NCI-H2081 treated with DMSO at 0.1 percent for 48 hours (cell line): ENCODE results near the gene MAN2A2.
"Not testable (repeated sequence)": the region's sequence is repeated elsewhere in the genome, so short reads cannot be mapped to it uniquely, and the experiment has no call there.

ENCODE experiments used
- DNase-seq: peaks from one replicate; lab custom pipeline; 2025; lab: John Stamatoyannopoulos, UW

MAN2A2 gene

DNA sequence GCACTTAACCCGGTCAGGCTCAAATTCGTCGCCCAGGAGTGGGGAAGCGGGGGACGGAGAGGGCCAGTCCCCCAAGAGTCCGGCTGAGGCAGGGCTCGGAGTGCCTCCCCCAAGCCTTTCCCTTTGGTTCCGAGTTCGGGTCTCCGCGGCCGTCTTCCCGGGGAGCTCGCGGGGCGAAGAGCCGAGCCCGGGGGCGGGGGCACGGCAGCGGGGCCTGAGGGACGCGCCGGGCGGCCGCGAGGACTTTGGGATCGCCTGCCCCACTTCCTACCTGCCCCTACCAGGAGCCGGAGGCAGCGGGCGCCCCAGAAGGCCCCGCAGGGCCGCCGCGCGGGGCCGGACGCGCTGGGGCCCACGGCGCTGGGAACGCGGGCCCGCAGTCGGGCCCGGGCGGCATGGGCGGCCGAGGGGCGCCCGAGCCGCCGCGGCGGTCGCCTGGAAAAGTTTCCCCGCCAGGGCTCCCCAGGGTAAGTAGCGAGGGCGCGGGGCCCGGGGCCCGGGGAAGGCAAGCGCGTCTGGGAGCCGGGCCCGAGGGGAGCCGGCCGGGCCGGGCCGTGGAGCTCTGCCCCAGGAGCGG lies 31.9 kb upstream of the MAN2A2 start:
- DNase-seq: no peak

- DNase-seq: no peak
Observed at GRCh38 chr15:90871716-90872485, 31.2 kb upstream of the MAN2A2 start.

- DNase-seq: no peak
Observed at GRCh38 chr15:90872486-90873184, 30.5 kb upstream of the MAN2A2 start.

- DNase-seq: no peak
Observed at GRCh38 chr15:90873488-90873997, 29.6 kb upstream of the MAN2A2 start.

DNA sequence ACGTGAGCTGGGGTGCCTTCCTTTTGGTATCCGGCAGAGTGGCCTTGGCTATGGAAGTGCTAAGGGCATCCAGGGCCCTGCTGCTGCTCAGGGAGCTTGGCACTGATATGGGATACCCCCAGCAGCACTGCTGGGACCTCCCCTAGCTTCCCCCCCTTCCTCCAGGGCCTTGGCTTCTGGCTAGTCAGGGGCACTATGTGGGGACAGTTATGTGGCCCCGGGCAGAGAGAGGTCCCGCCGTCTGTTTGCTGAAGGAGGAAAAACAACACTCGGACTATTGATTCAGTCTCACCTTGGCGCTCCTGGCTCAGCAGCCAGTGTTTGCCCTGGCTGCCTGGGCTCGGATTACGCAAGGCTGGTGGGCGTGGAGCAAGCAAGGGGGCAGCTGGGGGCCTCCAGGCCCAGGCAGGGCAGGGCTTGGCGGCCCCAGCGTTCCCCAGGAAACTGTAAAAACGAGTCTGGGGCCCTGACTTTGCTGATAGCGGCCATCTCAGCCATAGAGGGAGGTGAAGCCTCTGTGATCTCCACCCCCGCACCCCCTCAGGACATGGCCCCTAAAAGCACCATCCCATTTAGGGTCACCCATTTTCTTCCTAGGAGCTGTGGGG lies 29.0 kb upstream of the MAN2A2 start:
- DNase-seq: no peak

GRCh38 chr15:90874986-90875385 lies 28.1 kb upstream of the MAN2A2 start:
- not testable (repeated sequence) for DNase-seq

- no peak for DNase-seq
Observed at GRCh38 chr15:90875549-90875981, 27.5 kb upstream of the MAN2A2 start.

DNA sequence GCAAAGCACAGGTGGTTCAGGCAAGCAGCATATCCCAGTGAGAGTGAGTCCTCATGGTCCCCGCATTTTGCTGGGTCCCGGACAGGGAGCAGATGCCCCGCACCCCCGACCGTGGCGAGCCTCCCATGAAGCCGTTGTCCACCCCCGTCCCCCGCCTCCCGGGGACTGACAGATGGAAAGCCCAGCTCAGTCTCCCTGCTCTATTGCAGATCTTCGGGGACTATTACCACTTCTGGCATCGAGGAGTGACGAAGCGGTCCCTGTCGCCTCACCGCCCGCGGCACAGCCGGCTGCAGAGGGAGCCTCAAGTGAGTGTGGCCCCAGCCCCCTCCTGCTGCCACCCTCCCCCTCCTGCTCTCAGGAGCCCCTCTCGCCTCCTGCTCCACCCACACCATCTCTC lies 27.1 kb upstream of the MAN2A2 start:
- DNase-seq: no peak

GRCh38 chr15:90876512-90877170 lies 26.5 kb upstream of the MAN2A2 start:
- DNase-seq: no peak

DNA sequence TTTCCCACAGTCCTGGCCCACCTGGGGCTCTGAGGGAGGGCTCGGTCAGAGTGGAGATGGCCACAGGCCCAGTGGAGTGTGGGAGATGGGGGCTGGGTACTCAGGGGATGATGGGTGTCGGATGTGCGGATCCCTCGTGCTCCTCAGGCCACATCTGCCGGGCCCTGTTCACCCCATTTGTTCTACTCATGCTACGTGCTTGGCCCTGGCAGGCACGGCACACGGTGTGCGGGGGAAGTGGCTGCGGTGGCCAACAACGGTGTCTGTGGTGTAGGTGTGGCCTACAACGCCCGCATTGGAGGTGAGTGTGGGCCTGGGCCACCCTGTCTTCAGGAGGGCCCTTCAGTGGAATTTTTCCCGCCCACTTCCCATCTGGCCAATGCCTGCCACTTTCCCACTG lies 25.8 kb upstream of the MAN2A2 start:
- no peak for DNase-seq

DNA sequence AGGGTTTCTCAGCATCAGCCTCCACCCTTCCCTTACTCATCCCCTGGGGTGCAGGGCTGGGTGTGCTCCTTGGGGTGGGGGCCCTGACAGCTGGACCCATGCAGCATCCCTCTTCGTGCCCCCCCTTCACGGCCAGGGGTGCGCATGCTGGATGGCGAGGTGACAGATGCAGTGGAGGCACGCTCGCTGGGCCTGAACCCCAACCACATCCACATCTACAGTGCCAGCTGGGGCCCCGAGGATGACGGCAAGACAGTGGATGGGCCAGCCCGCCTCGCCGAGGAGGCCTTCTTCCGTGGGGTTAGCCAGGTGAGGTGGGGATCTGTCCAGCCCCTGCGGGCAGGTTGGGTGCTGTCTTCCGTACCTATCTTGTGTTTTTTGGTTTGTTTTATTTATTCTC lies 25.1 kb upstream of the MAN2A2 start:
- no peak for DNase-seq

DNA sequence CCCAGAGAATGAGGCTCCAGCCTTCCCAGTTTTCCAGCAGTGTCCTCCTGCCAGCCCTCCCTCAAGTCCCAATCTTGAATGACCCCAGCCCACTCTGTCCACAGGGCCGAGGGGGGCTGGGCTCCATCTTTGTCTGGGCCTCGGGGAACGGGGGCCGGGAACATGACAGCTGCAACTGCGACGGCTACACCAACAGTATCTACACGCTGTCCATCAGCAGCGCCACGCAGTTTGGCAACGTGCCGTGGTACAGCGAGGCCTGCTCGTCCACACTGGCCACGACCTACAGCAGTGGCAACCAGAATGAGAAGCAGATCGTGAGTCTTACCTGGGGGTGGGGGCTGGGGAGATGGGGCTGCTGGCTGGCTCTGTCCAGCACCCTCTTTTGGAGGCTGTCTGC lies 24.4 kb upstream of the MAN2A2 start:
- DNase-seq: no peak

GRCh38 chr15:90879730-90880366 lies 23.3 kb upstream of the MAN2A2 start:
- DNase-seq: no peak

DNA sequence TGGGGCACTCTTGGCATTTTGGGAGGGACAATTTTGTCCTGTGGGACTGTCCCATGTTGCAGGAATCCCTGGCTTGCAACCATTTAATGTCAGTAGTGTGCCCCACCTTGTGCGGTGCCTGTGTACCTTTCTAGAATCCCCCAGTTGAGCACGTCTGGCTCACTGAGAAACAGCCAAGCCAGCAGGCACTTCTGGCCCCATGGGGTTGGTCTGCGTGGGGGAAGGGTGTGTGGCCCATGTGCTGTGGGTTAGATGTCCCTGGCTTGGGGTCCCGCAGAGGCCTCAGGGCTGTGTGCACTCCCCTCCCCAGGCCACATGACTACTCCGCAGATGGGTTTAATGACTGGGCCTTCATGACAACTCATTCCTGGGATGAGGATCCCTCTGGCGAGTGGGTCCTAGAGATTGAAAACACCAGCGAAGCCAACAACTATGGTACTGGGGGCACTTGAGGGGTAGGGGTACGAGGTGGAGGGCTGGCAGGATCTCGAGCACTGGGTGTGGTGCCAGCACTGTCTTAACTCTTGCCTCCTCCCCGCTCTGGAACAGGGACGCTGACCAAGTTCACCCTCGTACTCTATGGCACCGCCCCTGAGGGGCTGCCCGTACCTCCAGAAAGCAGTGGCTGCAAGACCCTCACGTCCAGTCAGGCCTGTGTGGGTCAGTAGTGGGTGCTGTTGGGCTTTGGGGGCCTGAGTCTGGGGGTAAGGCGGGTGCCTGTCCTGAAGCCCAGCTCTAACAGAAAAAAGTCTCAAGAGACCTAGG lies 22.5 kb upstream of the MAN2A2 start:
- no peak for DNase-seq

DNA sequence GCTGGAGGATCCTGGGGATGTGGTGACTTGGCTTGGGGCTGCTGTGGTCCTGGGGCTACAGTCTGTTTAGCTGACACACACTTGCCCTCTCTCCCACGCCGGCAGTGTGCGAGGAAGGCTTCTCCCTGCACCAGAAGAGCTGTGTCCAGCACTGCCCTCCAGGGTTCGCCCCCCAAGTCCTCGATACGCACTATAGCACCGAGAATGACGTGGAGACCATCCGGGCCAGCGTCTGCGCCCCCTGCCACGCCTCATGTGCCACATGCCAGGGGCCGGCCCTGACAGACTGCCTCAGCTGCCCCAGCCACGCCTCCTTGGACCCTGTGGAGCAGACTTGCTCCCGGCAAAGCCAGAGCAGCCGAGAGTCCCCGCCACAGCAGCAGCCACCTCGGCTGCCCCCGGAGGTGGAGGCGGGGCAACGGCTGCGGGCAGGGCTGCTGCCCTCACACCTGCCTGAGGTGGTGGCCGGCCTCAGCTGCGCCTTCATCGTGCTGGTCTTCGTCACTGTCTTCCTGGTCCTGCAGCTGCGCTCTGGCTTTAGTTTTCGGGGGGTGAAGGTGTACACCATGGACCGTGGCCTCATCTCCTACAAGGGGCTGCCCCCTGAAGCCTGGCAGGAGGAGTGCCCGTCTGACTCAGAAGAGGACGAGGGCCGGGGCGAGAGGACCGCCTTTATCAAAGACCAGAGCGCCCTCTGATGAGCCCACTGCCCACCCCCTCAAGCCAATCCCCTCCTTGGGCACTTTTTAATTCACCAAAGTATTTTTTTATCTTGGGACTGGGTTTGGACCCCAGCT lies 21.7 kb upstream of the MAN2A2 start:
- no peak for DNase-seq

- DNase-seq: no peak
Observed at GRCh38 chr15:90881978-90882721, 21.0 kb upstream of the MAN2A2 start.

DNA sequence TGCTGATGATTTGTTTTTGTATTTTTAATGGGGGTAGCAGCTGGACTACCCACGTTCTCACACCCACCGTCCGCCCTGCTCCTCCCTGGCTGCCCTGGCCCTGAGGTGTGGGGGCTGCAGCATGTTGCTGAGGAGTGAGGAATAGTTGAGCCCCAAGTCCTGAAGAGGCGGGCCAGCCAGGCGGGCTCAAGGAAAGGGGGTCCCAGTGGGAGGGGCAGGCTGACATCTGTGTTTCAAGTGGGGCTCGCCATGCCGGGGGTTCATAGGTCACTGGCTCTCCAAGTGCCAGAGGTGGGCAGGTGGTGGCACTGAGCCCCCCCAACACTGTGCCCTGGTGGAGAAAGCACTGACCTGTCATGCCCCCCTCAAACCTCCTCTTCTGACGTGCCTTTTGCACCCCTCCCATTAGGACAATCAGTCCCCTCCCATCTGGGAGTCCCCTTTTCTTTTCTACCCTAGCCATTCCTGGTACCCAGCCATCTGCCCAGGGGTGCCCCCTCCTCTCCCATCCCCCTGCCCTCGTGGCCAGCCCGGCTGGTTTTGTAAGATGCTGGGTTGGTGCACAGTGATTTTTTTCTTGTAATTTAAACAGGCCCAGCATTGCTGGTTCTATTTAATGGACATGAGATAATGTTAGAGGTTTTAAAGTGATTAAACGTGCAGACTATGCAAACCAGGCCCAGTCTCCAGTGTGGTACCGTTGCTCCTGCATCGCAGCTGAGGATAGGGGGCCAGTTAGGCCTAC lies 20.1 kb upstream of the MAN2A2 start:
- no peak for DNase-seq

DNA sequence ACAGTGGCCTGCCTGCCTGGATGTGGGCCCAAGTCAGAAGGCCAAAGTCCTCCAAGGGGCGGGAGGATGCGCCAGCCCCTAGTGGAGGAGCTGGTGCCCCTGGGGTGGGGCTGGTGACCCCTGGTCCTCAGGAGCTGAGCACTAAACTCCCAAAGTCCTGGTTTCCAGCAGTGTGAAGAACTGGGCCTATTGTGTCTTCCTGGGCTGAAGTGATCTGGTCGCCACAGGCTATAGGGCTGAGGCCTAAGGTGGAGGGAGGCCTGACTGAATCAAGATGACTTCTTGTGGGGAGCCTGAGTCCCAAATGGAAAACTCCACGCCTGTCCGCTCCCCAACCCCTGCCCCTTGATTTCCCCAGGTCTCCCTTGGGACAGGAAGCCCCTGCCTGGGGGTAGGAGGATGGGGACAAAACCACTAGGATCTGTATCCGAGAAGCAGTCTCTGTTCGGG lies 19.6 kb upstream of the MAN2A2 start:
- DNase-seq: no peak
